Endometrium (tissue), 2 donors: ENCODE results near the gene SNX24.
"Not testable (repeated sequence)": the region's sequence is repeated elsewhere in the genome, so short reads cannot be mapped to it uniquely, and the experiment has no call there.

Experiments used
- FAIRE-seq: peaks from 2 replicates; lab custom pipeline; 2012; peaks lifted over from hg19 to GRCh38; lab: Jason Lieb, UNC
- donor health status: control.
- donor health status: control.

The SNX24 gene

GRCh38 chr5:122967625-122968024, 122.2 kb downstream of the SNX24 start:
- FAIRE-seq: no peak

- FAIRE-seq: not testable (repeated sequence)
Observed at GRCh38 chr5:122968056-122968455, 122.6 kb downstream of the SNX24 start.

DNA sequence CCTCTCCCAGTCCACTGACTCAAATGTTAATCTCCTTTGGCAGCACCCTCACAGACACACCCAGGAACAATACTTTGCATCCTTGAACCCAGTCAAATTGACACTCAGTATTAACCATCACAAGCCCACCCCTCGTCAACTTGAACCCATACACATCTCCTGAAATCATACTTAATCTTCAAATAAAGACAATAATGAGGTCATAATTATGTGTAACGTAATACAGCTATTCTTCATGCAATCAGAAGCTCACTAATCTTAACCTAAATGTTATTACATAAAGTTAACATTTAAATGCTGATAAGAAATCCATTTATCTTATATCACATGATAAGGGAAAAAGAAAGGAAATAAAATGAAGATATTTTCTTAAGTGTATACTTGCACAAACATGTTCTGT, 125.9 kb downstream of the SNX24 start:
- FAIRE-seq: no peak

DNA sequence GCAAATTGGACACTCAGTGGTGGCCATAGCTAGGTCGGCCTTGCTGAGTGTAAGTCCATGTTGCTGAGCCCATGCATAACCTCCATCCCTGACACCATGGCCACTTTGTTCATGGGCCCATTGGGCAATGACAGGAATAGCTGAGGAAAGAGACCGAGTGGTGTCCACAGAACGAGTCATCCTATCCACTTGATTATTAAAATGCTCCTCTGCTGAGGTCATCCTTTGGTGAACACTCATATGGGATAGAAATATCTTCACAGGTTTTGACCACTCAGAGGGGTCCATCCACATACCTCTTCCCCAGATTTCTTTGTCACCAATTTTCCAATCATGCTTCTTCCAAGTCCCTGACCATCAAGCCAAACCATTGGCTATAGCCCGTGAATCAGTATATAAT, 127.5 kb downstream of the SNX24 start:
- FAIRE-seq: no peak

GRCh38 chr5:122973759-122974158, 128.3 kb downstream of the SNX24 start:
- not testable (repeated sequence) for FAIRE-seq

DNA sequence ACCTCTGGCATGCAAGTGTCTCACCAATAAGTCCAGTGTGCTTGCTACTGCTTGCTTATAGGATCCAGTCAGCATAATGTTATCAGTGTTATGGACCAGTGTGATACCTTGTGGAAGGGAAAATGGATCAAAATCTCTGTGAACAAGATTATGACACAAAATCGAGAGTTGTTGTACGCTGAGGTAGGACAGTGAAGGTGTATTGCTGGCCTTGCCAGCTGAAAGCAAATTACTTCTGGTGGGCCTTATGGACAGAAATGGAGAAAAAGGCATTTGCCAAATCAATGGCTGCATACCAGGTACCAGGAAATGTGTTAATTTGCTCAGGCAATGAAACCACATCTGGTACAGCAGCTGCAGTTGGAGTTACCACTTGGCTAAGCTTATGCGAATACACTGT, 128.8 kb downstream of the SNX24 start:
- not testable (repeated sequence) for FAIRE-seq

- FAIRE-seq: no peak
Observed at GRCh38 chr5:122977319-122977718, 131.9 kb downstream of the SNX24 start.

GRCh38 chr5:122978068-122978467, 132.7 kb downstream of the SNX24 start:
- no peak for FAIRE-seq

DNA sequence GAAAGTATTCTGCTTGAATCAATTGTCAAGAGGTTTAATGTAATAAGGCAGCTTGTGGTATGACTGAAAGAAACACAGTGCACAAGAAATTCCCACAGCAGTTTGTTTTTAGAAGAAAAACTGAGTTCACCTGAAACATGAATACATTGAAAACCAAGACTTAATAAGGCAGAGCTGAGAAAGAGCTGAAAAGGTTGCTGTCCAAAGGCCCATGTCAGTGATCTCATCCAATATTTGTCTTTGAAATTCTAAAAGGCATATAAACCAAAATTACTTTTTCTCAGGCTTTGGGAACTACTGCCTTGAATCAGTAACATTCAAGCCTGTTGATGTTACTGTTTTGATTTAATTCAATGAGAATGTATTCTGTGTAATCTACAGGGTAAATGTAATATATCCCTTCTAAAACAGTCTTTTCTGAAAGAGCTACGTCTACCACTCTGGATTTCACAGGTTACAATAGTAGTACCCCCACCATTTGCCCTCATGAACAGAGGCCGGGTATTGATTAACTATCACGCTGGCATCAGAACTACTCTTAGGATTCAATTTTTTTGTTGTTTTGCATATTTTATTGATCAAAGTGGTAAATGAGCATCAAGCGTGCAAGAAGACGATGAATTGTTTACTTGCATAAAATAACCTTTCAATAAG, 133.4 kb downstream of the SNX24 start:
- no peak for FAIRE-seq

GRCh38 chr5:122981846-122982245, 136.4 kb downstream of the SNX24 start:
- no peak for FAIRE-seq

- FAIRE-seq: no peak
Observed at GRCh38 chr5:122982376-122982775, 137.0 kb downstream of the SNX24 start.

GRCh38 chr5:122984425-122984824, 139.0 kb downstream of the SNX24 start:
- no peak for FAIRE-seq

DNA sequence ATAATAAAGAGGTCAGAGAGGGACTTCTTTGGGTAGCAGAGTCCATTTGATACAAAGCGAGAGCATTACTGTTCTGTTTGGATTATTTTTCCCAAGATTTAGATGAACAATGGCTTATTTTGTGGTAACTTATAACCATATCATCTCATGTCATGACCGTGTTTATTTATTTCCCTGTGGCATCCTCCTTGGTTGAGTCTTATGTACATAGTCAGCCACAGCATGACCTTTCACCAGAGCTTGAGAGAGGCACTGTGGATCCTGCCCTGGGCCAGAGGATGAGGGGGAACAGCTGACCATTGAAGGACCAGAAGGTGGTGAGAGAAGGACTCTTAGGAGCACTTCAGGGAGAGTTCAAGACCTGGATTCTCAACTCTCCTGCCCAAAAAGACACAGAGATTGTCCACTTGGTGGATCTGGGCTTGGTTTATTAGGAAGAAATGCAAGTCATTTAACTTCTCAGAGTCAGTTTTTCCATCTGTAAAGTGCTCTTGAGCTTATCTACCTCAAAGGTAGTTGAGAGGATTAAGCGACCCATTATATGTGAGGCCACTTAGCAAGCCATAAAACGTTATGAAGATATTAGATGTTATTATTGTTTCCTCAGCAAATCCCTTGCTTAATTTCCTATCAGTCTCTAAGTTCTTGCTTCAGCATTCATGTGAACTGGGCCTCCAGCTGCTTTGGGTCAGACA, 139.7 kb downstream of the SNX24 start:
- no peak for FAIRE-seq

GRCh38 chr5:122985954-122986721, 140.7 kb downstream of the SNX24 start:
- no peak for FAIRE-seq

DNA sequence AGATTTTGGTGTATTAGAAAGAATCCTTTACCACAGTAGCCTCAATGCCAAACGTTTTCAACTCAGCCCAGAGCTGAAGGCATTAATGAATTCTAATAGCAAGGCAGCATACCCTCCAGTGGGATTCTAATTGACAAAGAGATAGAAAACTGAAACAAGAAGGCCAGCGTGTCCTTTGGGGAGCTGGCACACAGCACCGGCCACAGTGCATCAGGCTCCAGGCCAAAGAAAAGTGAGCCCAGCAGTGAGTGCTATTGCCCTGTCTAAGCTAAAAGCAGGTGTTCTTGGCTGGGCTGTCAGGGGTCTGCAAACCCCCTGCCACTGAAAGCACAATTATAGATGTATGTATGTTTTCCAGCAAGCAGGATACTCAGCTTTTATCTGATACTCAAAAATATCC, 150.7 kb downstream of the SNX24 start:
- FAIRE-seq: no peak

- FAIRE-seq: no peak
Observed at GRCh38 chr5:122997294-122997693, 151.9 kb downstream of the SNX24 start.

GRCh38 chr5:122999947-123000563, 154.6 kb downstream of the SNX24 start:
- FAIRE-seq: no peak

DNA sequence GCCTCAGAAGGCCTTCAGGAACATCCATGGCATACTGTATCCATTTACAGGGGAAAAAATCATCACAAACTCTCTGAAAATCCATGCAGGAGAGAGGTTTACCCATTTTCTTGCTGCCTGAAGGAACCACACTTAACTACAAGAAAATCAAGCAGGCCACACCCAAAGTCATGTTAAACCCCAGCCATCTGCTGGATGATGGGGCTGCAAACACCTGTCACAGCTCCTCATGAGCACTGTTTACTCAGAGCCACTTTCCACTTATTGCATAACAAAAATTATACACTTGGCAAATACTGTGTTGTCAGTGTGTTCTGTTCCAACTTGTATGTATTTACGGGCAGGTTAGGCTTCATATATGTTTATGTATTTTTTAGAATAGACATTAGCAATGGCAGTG, 155.3 kb downstream of the SNX24 start:
- no peak for FAIRE-seq

GRCh38 chr5:123001808-123002207, 156.4 kb downstream of the SNX24 start:
- no peak for FAIRE-seq

DNA sequence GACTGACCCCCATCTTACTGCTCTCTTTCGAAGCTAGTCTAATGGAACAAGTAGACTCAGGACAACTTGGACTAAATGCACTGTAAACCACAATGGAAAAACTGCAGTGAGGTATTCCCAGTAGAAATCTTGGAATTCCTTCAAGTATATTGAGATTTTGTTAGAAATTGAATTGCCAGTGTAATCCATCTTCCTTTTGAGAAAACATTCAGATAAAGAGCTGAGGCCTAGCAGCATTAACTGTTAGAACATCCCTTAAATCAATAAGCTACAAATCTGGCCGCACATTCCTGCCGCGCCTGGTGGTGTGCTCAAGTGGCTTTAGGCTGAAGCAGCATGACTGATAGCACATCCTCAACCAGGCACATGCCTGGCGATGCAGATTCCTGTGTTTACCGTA, 161.8 kb downstream of the SNX24 start:
- no peak for FAIRE-seq

- FAIRE-seq: no peak
Observed at GRCh38 chr5:123007754-123008153, 162.3 kb downstream of the SNX24 start.

GRCh38 chr5:123012321-123012720, 166.9 kb downstream of the SNX24 start:
- no peak for FAIRE-seq

DNA sequence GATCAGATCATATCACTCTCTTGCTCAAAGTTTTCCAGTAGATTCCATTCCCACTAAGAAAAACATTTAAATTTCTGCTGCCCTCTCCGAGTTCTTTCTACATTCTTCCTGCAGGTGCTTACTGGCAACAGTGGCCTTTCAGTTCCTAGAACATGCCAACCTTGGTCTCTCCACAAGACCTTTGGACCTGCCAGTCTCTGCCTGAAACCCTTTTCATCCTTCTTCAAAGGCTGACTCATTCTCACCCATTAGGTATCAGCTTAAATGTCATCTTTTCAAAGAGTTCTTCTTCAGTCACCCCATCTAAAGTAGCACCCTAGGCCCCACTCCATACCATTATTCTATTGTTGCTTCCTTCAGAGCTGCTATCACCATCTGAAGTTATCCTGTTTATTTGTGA, 169.3 kb downstream of the SNX24 start:
- FAIRE-seq: no peak
